DOHH2 (cell line): Measurements from ENCODE around the gene MAFB.

Experiments
- H3F3A ChIP-seq: fragments of 200-600 bp; sonication (generic), shearing (Covaris generic); 2 replicates; pipeline ENCODE4 v1.6.0; 2016; ENCODE audit warnings: antibody characterized with exemption, mild to moderate bottlenecking; ENCODE audit not compliant: control insufficient read depth, insufficient read depth
- H3K27ac ChIP-seq: fragments of 200-600 bp; sonication (generic); 2 replicates; pipeline ENCODE4 v1.5.1; 2014; ENCODE audit warnings: low read depth, mild to moderate bottlenecking, low read length, moderate library complexity
- H3K27me3 ChIP-seq: fragments of 200-600 bp; sonication (generic); 2 replicates; pipeline ENCODE4 v1.6.1; 2014; ENCODE audit warnings: mild to moderate bottlenecking, low read length, mixed read lengths; ENCODE audit not compliant: control insufficient read depth
- H3K36me3 ChIP-seq: fragments of 200-600 bp; sonication (generic); 2 replicates; pipeline ENCODE4 v1.6.1; 2014; ENCODE audit warnings: mild to moderate bottlenecking, low read length, moderate library complexity, mixed read lengths; ENCODE audit not compliant: control insufficient read depth
- H3K4me1 ChIP-seq: fragments of 200-600 bp; sonication (generic); 2 replicates; pipeline ENCODE4 v1.6.1; 2014; ENCODE audit warnings: mild to moderate bottlenecking, low read length, mixed read lengths; ENCODE audit not compliant: control insufficient read depth
- H3K4me2 ChIP-seq: fragments of 200-600 bp; sonication (generic); 2 replicates; pipeline ENCODE4 v1.6.0; 2014; ENCODE audit warnings: mild to moderate bottlenecking, low read length, moderate library complexity
- H3K4me3 ChIP-seq: fragments of 200-600 bp; sonication (generic); 2 replicates; pipeline ENCODE4 v1.5.1; 2014; ENCODE audit warnings: mild to moderate bottlenecking, low read length, mixed read lengths
- H3K79me2 ChIP-seq: fragments of 200-600 bp; sonication (generic); 2 replicates; pipeline ENCODE4 v1.6.1; 2014; ENCODE audit warnings: mild to moderate bottlenecking, low read length, mixed read lengths; ENCODE audit not compliant: control insufficient read depth
- H3K9me2 ChIP-seq: fragments of 200-600 bp; sonication (generic); replicated peaks from 2 replicates; pipeline ENCODE4 v1.6.1; 2014; ENCODE audit warnings: mild to moderate bottlenecking, low read length, mixed read lengths; ENCODE audit not compliant: control insufficient read depth
- H3K9me3 ChIP-seq: fragments of 200-600 bp; sonication (generic); 2 replicates; pipeline ENCODE4 v1.6.1; 2014; ENCODE audit warnings: antibody characterized with exemption, low read length, mixed read lengths; ENCODE audit not compliant: control insufficient read depth, insufficient read depth
- H4K20me1 ChIP-seq: fragments of 200-600 bp; sonication (generic); 2 replicates; pipeline ENCODE4 v1.6.0; 2014; ENCODE audit warnings: low read depth, mild to moderate bottlenecking, antibody characterized with exemption, low read length, moderate library complexity; ENCODE audit not compliant: control insufficient read depth, insufficient read depth
- EZH2phosphoT487 ChIP-seq: fragments of 200-600 bp; sonication (generic); IDR thresholded peaks from 2 replicates; pipeline ENCODE4 v1.6.1; 2017; ENCODE audit warnings: borderline replicate concordance, mild to moderate bottlenecking, antibody characterized with exemption, low read length, moderate library complexity, mixed read lengths
- TF ChIP-seq, protein P1 (sequence below): fragments of 200-600 bp; sonication (generic); IDR thresholded peaks from one replicate; pipeline ENCODE4 v1.5.1; 2014; ENCODE audit warnings: antibody characterized with exemption, mild to moderate bottlenecking, low read depth, low read length; ENCODE audit not compliant: poor library complexity, severe bottlenecking

MAFB gene

DNA sequence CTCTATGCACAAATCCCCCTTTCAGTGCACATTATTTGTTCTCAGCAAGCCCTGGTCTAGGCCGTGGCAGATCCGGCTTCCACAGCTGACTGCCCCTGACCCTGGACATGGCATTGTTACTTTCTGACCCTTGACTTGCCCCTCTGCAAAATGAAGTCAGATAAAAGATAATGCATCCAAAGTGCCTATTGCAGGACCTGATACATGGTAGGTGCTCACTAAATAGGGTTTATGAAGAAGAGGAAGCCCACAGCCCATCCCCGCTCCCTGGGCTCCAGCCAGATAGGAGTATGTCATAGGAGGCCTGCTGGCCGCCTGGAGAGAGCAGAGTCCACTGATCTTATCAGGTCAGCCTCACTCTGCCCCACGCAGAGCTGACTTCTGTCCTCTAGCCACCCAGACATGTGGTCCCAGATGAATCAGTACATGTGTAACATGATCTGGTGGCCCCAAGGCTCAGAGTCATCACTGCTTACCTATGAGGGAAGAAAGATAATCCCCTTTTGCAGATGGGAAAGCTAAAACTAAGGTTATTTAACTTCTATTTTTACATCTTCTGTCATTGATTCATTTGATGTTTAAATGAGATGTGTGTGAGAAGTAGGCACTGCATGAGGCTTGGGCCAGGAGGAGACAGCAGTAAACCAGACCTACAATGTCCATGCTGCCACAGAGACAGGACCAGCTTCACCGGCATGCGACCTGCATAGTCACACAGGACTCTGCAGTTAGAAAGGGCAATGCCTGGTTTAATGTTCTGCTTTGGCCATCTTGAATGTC lies 20.4 kb downstream of the MAFB start:
- Histone ChIP-seq H3K27me3 (peaks cover 3% of the 10 kb centered on the region), H3K79me2 (no peaks in the 10 kb centered on the region)

DNA sequence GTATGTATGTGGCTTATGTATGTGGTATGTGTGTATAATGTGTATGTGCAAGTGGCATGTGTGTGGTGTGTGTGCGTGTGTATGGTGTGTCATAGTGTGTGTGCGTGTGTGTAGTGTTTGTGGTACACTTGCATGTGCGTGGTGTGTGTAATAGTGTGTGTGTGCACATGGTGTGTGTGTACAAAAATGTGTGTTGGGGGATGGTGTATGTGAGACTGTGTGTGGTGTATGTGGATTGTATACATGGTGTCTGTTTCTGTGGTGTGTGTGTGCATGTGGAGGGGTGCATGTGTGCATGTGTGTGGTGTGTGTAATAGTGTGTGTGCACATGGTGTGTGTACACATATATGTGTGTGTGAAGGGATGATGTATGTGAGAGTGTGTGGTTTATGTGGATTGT lies 21.5 kb downstream of the MAFB start:
- TF ChIP-seq EZH2phosphoT487: no peak
- TF ChIP-seq, protein P1, sequence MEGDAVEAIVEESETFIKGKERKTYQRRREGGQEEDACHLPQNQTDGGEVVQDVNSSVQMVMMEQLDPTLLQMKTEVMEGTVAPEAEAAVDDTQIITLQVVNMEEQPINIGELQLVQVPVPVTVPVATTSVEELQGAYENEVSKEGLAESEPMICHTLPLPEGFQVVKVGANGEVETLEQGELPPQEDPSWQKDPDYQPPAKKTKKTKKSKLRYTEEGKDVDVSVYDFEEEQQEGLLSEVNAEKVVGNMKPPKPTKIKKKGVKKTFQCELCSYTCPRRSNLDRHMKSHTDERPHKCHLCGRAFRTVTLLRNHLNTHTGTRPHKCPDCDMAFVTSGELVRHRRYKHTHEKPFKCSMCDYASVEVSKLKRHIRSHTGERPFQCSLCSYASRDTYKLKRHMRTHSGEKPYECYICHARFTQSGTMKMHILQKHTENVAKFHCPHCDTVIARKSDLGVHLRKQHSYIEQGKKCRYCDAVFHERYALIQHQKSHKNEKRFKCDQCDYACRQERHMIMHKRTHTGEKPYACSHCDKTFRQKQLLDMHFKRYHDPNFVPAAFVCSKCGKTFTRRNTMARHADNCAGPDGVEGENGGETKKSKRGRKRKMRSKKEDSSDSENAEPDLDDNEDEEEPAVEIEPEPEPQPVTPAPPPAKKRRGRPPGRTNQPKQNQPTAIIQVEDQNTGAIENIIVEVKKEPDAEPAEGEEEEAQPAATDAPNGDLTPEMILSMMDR: no peak
- Histone ChIP-seq H4K20me1 (no peaks in the 10 kb centered on the region), H3K36me3 (no peaks in the 10 kb centered on the region), H3K4me1 (no peaks in the 10 kb centered on the region), H3K27ac (no peak overlapping the region), H3K79me2 (no peaks in the 10 kb centered on the region), H3K27me3 (no peaks in the 10 kb centered on the region), H3F3A (no peaks in the 10 kb centered on the region), H3K4me3 (no peak overlapping the region), H3K9me3 (no peaks in the 10 kb centered on the region), H3K9me2 (no peaks in the 10 kb centered on the region), H3K4me2 (no peak overlapping the region)

More for the DNA sequence above, 20.4 kb downstream of the MAFB start:
- no peaks in the 10 kb centered on the region for H4K20me1 ChIP-seq
- no peaks in the 10 kb centered on the region for H3K9me3 ChIP-seq
- no peak overlapping the region for H3K27ac ChIP-seq
- H3K36me3 ChIP-seq: no peaks in the 10 kb centered on the region
- no peak overlapping the region for H3K4me2 ChIP-seq
- H3K9me2 ChIP-seq: no peaks in the 10 kb centered on the region
- H3F3A ChIP-seq: no peaks in the 10 kb centered on the region
- TF ChIP-seq, protein P1: no peak
- TF ChIP-seq EZH2phosphoT487: no peak
- H3K4me1 ChIP-seq: no peaks in the 10 kb centered on the region
- H3K4me3 ChIP-seq: no peak overlapping the region

DNA sequence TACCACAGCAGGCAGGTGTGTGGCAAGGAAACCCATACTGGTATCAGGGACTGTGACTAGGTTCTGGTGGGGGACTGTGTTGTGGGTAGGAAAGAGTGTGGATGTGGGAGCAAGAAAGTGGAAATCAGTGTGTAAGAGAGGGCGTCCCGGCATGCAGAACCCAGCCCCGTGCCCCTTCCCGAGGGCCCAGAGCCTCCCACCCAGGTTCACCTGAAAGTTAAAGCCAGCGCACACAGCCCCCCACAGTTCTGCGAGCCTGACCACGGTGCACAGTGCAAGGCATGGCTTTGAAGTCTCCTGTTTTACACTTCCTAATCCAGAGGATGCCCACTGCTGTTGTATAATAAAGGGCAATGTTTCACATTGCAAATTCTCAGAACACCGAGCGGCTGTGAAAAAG lies 22.7 kb downstream of the MAFB start:
- no peaks in the 10 kb centered on the region for H3K9me2 ChIP-seq
- no peaks in the 10 kb centered on the region for H4K20me1 ChIP-seq
- H3K4me2 ChIP-seq: no peak overlapping the region
- no peaks in the 10 kb centered on the region for H3K36me3 ChIP-seq
- no peaks in the 10 kb centered on the region for H3K9me3 ChIP-seq
- TF ChIP-seq EZH2phosphoT487: no peak
- TF ChIP-seq, protein P1: no peak
- H3K4me3 ChIP-seq: no peak overlapping the region
- H3K27me3 ChIP-seq: no peaks in the 10 kb centered on the region
- H3K27ac ChIP-seq: no peak overlapping the region
- no peaks in the 10 kb centered on the region for H3K4me1 ChIP-seq
- H3F3A ChIP-seq: no peaks in the 10 kb centered on the region
- no peaks in the 10 kb centered on the region for H3K79me2 ChIP-seq
